ENCODE data around the gene ZNF280A.
"Not testable (repeated sequence)": the region's sequence is repeated elsewhere in the genome, so short reads cannot be mapped to it uniquely, and the experiment has no call there.

The ZNF280A gene

DNA sequence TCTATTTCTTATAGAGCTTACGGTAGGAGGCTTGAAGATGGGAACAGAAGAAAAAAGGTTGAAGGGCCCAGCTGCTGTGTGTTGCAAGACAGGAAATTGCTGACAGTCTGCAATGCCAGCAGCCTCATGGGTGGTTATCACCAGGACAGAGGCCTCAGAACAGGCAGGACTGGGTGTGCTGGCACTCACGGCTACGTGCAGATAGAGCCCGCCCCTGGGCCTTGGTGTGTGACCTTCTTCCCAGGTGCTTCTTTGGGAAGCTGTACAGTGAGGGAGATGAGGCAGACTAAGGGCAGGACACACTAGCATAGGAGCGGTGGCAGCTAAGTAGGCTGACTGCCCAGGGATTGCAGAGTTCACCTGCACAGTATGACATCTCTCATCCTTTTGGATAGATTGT lies 26.4 kb upstream of the ZNF280A start:
- H3K27ac ChIP-seq (ENCODE audit: low read depth, low read length): no peak overlapping the region

GRCh38 chr22:22545084-22545483 lies 25.0 kb upstream of the ZNF280A start:
- Histone ChIP-seq H3K4me1 (ENCODE audit: control insufficient read depth in 5 of 5, insufficient read depth in 5 of 5, low read length in 5 of 5) (peaks cover 0 to 9% (median 3%) of the 10 kb centered on the region in 5 donors), H3K4me3 (ENCODE audit: low read depth in 1 of 5, low read length in 5 of 5) (no peak overlapping the region), H3K27me3 (ENCODE audit: control insufficient read depth in 5 of 5, insufficient read depth in 4 of 5, low read length in 5 of 5) (peaks cover 0 to 14% (median 4%) of the 10 kb centered on the region in 5 donors), H3K9me3 (ENCODE audit: control insufficient read depth in 5 of 5, low read length in 5 of 5) (peaks cover 0 to 3% (median 0%) of the 10 kb centered on the region in 5 donors), H3K9ac (ENCODE audit: low read length in 5 of 5) (no peak overlapping the region), H3K36me3 (ENCODE audit: control insufficient read depth in 5 of 5, insufficient read depth in 5 of 5, low read length in 5 of 5) (no peaks in the 10 kb centered on the region), H3K27ac (ENCODE audit: low read depth, low read length) (no peak overlapping the region)

More for the DNA sequence above, 26.4 kb upstream of the ZNF280A start:
- H3K9me3 ChIP-seq (ENCODE audit: control insufficient read depth in 5 of 5, low read length in 5 of 5): no peaks in the 10 kb centered on the region
- peaks cover 0 to 9% (median 3%) of the 10 kb centered on the region in 5 donors for H3K4me1 ChIP-seq (ENCODE audit: control insufficient read depth in 5 of 5, insufficient read depth in 5 of 5, low read length in 5 of 5)
- peaks cover 0 to 20% (median 7%) of the 10 kb centered on the region in 5 donors for H3K27me3 ChIP-seq (ENCODE audit: control insufficient read depth in 5 of 5, insufficient read depth in 4 of 5, low read length in 5 of 5)
- H3K4me3 ChIP-seq (ENCODE audit: low read depth in 1 of 5, low read length in 5 of 5): no peak overlapping the region
- H3K9ac ChIP-seq (ENCODE audit: low read length in 5 of 5): no peak overlapping the region
- H3K36me3 ChIP-seq (ENCODE audit: control insufficient read depth in 5 of 5, insufficient read depth in 5 of 5, low read length in 5 of 5): no peaks in the 10 kb centered on the region

- H3K4me1 ChIP-seq (ENCODE audit: control insufficient read depth in 5 of 5, insufficient read depth in 5 of 5, low read length in 5 of 5): no peaks in the 10 kb centered on the region
- peaks cover 0 to 3% (median 0%) of the 10 kb centered on the region in 5 donors for H3K9me3 ChIP-seq (ENCODE audit: control insufficient read depth in 5 of 5, low read length in 5 of 5)
- H3K36me3 ChIP-seq (ENCODE audit: control insufficient read depth in 5 of 5, insufficient read depth in 5 of 5, low read length in 5 of 5): no peaks in the 10 kb centered on the region
- no peak overlapping the region for H3K9ac ChIP-seq (ENCODE audit: low read length in 5 of 5)
- H3K27me3 ChIP-seq (ENCODE audit: control insufficient read depth in 5 of 5, insufficient read depth in 4 of 5, low read length in 5 of 5): peaks cover 0 to 4% (median 0%) of the 10 kb centered on the region in 5 donors
- no peak overlapping the region for H3K27ac ChIP-seq (ENCODE audit: low read depth, low read length)
- no peak overlapping the region for H3K4me3 ChIP-seq (ENCODE audit: low read depth in 1 of 5, low read length in 5 of 5)
Observed at GRCh38 chr22:22538226-22538989, 18.3 kb upstream of the ZNF280A start.

- Histone ChIP-seq H3K9ac (ENCODE audit: low read length in 5 of 5) (no peak overlapping the region), H3K9me3 (ENCODE audit: control insufficient read depth in 5 of 5, low read length in 5 of 5) (peaks cover 0 to 3% (median 0%) of the 10 kb centered on the region in 5 donors), H3K27me3 (ENCODE audit: control insufficient read depth in 5 of 5, insufficient read depth in 4 of 5, low read length in 5 of 5) (peaks cover 0 to 4% (median 0%) of the 10 kb centered on the region in 5 donors), H3K4me3 (ENCODE audit: low read depth in 1 of 5, low read length in 5 of 5) (no peak overlapping the region), H3K4me1 (ENCODE audit: control insufficient read depth in 5 of 5, insufficient read depth in 5 of 5, low read length in 5 of 5) (no peaks in the 10 kb centered on the region), H3K27ac (ENCODE audit: low read depth, low read length) (no peak overlapping the region), H3K36me3 (ENCODE audit: control insufficient read depth in 5 of 5, insufficient read depth in 5 of 5, low read length in 5 of 5) (no peaks in the 10 kb centered on the region)
Observed at GRCh38 chr22:22536916-22537315, 16.8 kb upstream of the ZNF280A start.

DNA sequence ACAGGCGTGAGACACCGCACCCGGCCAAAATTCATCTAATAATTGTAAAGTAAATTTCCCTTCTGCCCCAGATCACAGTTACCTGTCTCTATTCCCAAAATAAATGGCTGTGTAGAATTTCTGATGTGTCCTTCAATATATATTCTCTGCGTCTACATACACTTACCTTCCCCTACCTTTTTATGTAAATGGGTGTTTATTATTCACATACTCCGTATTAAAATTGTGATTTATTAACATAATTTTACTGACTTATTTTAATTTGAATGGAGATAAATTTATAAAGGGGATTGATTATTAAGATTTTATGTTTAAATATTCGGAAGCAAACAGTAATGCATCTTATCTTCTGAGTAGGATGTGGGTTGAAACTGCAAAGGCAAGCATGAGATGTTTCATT lies 16.4 kb upstream of the ZNF280A start:
- Histone ChIP-seq H3K27ac (ENCODE audit: low read depth, low read length) (no peak overlapping the region), H3K9ac (ENCODE audit: low read length in 5 of 5) (no peak overlapping the region), H3K36me3 (ENCODE audit: control insufficient read depth in 5 of 5, insufficient read depth in 5 of 5, low read length in 5 of 5) (no peaks in the 10 kb centered on the region), H3K9me3 (ENCODE audit: control insufficient read depth in 5 of 5, low read length in 5 of 5) (peaks cover 0 to 3% (median 0%) of the 10 kb centered on the region in 5 donors), H3K4me3 (ENCODE audit: low read depth in 1 of 5, low read length in 5 of 5) (no peak overlapping the region), H3K27me3 (ENCODE audit: control insufficient read depth in 5 of 5, insufficient read depth in 4 of 5, low read length in 5 of 5) (peaks cover 0 to 4% (median 0%) of the 10 kb centered on the region in 5 donors), H3K4me1 (ENCODE audit: control insufficient read depth in 5 of 5, insufficient read depth in 5 of 5, low read length in 5 of 5) (no peaks in the 10 kb centered on the region)

DNA sequence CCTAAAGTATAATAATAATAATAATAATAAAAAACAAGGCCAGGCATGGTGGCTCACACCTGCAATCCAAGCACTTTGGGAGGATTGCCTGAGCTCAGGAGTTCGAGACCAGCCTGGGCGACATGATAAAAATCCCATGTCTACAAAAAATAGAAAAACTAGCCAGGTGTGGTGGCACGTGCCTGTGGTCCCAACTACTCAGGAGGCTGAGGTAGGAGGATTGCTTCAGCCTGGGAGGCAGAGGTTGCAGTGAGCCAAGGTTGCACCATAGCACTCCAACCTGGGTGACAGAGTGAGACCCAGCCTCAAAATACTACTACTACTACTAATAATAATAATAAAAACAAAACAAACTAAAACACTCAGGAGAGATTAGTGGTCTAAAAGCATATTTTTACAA lies 15.6 kb upstream of the ZNF280A start:
- H3K36me3 ChIP-seq (ENCODE audit: control insufficient read depth in 5 of 5, insufficient read depth in 5 of 5, low read length in 5 of 5): no peaks in the 10 kb centered on the region
- H3K9me3 ChIP-seq (ENCODE audit: control insufficient read depth in 5 of 5, low read length in 5 of 5): peaks cover 0 to 3% (median 0%) of the 10 kb centered on the region in 5 donors
- H3K27ac ChIP-seq (ENCODE audit: low read depth, low read length): no peak overlapping the region
- H3K4me3 ChIP-seq (ENCODE audit: low read depth in 1 of 5, low read length in 5 of 5): no peak overlapping the region
- peaks cover 0 to 4% (median 0%) of the 10 kb centered on the region in 5 donors for H3K27me3 ChIP-seq (ENCODE audit: control insufficient read depth in 5 of 5, insufficient read depth in 4 of 5, low read length in 5 of 5)
- no peak overlapping the region for H3K9ac ChIP-seq (ENCODE audit: low read length in 5 of 5)
- no peaks in the 10 kb centered on the region for H3K4me1 ChIP-seq (ENCODE audit: control insufficient read depth in 5 of 5, insufficient read depth in 5 of 5, low read length in 5 of 5)

DNA sequence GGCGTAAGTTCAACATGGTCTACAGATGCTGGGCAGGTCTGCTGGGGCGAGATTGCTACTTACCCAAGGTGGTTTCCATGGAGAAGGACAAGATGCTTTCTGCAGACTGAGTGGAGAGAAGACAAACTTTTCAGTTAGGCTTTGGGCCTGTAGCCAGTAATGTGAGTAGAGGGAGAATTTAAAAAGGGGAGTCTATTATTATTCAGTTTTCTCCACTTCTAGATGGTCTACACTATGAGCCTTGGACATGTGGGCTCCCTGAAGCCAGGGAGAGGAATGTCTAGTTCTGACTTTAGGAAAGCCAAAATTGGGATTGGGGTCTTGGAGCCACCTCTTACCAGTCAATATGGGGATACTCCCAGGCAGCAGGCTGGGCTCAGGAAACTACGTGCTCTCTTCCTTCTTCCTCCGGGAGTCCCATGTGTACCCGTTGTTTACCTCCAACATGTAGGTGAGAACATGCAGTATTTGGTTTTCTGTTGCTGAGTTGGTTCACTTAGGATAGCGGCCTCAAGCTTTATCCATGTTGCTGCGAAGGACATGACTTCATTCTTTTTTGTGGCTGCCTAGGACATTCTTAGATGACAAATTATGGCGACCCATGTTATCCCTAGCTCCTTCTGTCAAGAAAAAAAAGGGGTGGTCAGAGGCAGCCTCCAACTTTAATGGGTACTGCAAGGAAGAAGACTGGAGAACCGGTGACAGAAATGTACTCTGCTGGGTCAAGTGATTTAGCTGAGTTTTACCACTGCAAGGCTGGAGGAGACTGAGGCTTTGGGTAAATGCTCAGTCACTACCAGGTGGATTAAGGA lies 14.7 kb upstream of the ZNF280A start:
- Histone ChIP-seq H3K4me1 (ENCODE audit: control insufficient read depth in 5 of 5, insufficient read depth in 5 of 5, low read length in 5 of 5) (no peaks in the 10 kb centered on the region), H3K36me3 (ENCODE audit: control insufficient read depth in 5 of 5, insufficient read depth in 5 of 5, low read length in 5 of 5) (no peaks in the 10 kb centered on the region), H3K27ac (ENCODE audit: low read depth, low read length) (no peak overlapping the region), H3K27me3 (ENCODE audit: control insufficient read depth in 5 of 5, insufficient read depth in 4 of 5, low read length in 5 of 5) (peaks cover 0 to 4% (median 0%) of the 10 kb centered on the region in 5 donors), H3K9ac (ENCODE audit: low read length in 5 of 5) (no peak overlapping the region), H3K4me3 (ENCODE audit: low read depth in 1 of 5, low read length in 5 of 5) (no peak overlapping the region), H3K9me3 (ENCODE audit: control insufficient read depth in 5 of 5, low read length in 5 of 5) (no peaks in the 10 kb centered on the region)

DNA sequence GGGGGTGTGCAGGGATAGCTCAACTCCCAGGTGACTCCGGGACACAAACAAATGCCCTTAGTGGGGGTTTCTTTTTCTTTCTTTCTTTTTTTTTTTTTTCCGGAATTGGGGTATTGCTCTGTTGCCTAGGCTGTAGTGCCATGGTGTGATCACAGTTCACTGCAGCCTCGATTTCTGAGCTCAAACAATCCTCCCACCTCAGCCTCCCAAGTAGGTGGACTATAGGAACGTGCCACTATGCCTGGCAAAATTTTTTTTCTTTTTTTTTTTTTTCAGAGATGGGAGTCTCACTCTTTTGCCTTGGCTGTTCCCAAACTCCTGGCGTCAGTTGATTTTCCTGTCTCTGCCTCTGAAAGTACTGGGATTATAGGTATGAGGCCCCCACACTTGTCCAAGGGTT lies 13.8 kb upstream of the ZNF280A start:
- no peaks in the 10 kb centered on the region for H3K36me3 ChIP-seq (ENCODE audit: control insufficient read depth in 5 of 5, insufficient read depth in 5 of 5, low read length in 5 of 5)
- H3K4me1 ChIP-seq (ENCODE audit: control insufficient read depth in 5 of 5, insufficient read depth in 5 of 5, low read length in 5 of 5): no peaks in the 10 kb centered on the region
- H3K4me3 ChIP-seq (ENCODE audit: low read depth in 1 of 5, low read length in 5 of 5): no peak overlapping the region
- no peak overlapping the region for H3K27ac ChIP-seq (ENCODE audit: low read depth, low read length)
- no peak overlapping the region for H3K9ac ChIP-seq (ENCODE audit: low read length in 5 of 5)
- H3K27me3 ChIP-seq (ENCODE audit: control insufficient read depth in 5 of 5, insufficient read depth in 4 of 5, low read length in 5 of 5): peaks cover 0 to 4% (median 0%) of the 10 kb centered on the region in 5 donors
- H3K9me3 ChIP-seq (ENCODE audit: control insufficient read depth in 5 of 5, low read length in 5 of 5): no peaks in the 10 kb centered on the region

DNA sequence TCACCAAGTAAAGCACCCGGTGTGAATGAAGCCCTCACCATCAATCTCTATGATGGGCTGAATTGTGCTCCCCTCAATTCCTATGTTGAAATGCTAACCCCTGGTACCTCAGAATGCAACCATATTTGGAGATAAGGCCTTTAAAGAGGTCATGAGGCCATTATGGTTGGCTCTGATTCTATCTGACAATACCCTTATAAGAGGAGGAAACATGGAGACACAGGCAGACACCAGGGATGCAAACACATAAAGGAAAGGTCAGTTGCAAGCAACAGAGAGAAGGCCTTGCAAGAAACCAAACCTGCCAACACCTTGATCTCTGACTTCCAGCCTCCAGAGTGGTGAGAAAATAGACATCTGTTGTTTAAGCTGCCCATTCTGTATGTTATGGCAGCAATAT lies 13.3 kb upstream of the ZNF280A start:
- Histone ChIP-seq H3K9ac (ENCODE audit: low read length in 5 of 5) (no peak overlapping the region), H3K27ac (ENCODE audit: low read depth, low read length) (no peak overlapping the region), H3K27me3 (ENCODE audit: control insufficient read depth in 5 of 5, insufficient read depth in 4 of 5, low read length in 5 of 5) (peaks cover 0 to 4% (median 0%) of the 10 kb centered on the region in 5 donors), H3K4me3 (ENCODE audit: low read depth in 1 of 5, low read length in 5 of 5) (no peak overlapping the region), H3K36me3 (ENCODE audit: control insufficient read depth in 5 of 5, insufficient read depth in 5 of 5, low read length in 5 of 5) (no peaks in the 10 kb centered on the region), H3K9me3 (ENCODE audit: control insufficient read depth in 5 of 5, low read length in 5 of 5) (no peaks in the 10 kb centered on the region), H3K4me1 (ENCODE audit: control insufficient read depth in 5 of 5, insufficient read depth in 5 of 5, low read length in 5 of 5) (no peaks in the 10 kb centered on the region)

DNA sequence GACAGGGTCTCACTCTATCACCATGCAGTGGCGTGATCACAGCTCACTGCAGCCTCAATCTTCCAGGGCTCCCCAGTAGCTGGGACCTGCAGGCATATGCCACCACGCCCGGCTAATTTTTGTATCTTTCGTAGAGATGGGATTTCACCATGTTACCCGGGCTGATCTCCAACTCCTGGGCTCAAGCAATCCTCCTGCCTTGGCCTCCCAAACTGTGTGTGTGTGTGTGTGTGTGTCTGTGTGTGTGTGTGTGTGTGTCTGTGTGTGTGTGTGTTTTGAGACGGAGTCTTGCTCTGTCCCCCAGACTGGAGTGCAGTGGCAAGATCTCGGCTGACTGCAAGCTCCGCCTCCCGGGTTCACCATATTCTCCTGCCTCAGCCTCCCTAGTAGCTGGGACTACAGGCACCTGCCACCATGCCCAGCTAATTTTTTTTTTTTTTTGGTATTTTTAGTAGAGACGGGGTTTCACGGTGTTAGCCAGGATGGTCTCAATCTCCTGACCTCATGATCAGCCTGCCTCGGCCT lies 12.5 kb upstream of the ZNF280A start:
- not testable (repeated sequence) for H3K4me1 ChIP-seq (ENCODE audit: control insufficient read depth in 5 of 5, insufficient read depth in 5 of 5, low read length in 5 of 5); H3K9me3 ChIP-seq (ENCODE audit: control insufficient read depth in 5 of 5, low read length in 5 of 5); H3K9ac ChIP-seq (ENCODE audit: low read length in 5 of 5); H3K36me3 ChIP-seq (ENCODE audit: control insufficient read depth in 5 of 5, insufficient read depth in 5 of 5, low read length in 5 of 5); H3K27me3 ChIP-seq (ENCODE audit: control insufficient read depth in 5 of 5, insufficient read depth in 4 of 5, low read length in 5 of 5); H3K4me3 ChIP-seq (ENCODE audit: low read depth in 1 of 5, low read length in 5 of 5); H3K27ac ChIP-seq (ENCODE audit: low read depth, low read length)
